ENCODE data around the gene AFM. TPM values are rescaled to one million over a fixed set of nuclear protein-coding genes. Genes with fewer than 3 reads are reported as not detected.

The AFM gene
- total and polyA plus RNA-seq, 2 of the 8 experiments (the other 6 are each of a cell fraction or from before 2014, with no cell fraction given), result not detected

- TF ChIP-seq NANOG (IDR thresholded peaks at IDR 0.05; ENCODE audit: insufficient read depth, low read depth, low read length, poor library complexity, severe bottlenecking) (no peak), SIRT6 (IDR thresholded peaks at IDR 0.05; ENCODE audit: low read length) (no peak), BRCA1 (IDR thresholded peaks at IDR 0.05; ENCODE audit: low read depth, low read length) (no peak)
Measured at GRCh38 chr4:73435984-73436383, 45.6 kb upstream of the AFM start, which contains the start of gene AFP (continued).
